Heart right ventricle (tissue), 16 donors: ENCODE measurements around the gene PTPRG. TPM values are rescaled to one million over a fixed set of nuclear protein-coding genes. Genes with fewer than 3 reads are reported as not detected.
A peak's percentile ranks its signal among the peaks of the same experiment; 100 is the strongest.

Source experiments
- ATAC-seq, 8 donors: fragments of 200-7000 bp; cut with Tn5 transposase; one replicate each; pipeline ENCODE4 v1.9.1; 2020; ENCODE audit warnings: mild to moderate bottlenecking in 8 of 8, moderate library complexity in 8 of 8, moderate number of reproducible peaks in 1 of 8
- DNase-seq, 2 donors: peaks; one replicate each; pipeline ENCODE4 v3.0.0-alpha.2; 2020
- H3K27ac ChIP-seq, 10 donors: fragments of 200-600 bp; sonication (generic) in 2 of 10; one replicate each; pipeline versions ENCODE4 v1.5.0 to v1.8.0; 2020 to 2022; ENCODE audit warnings: mild to moderate bottlenecking in 3 of 10
- H3K27me3 ChIP-seq, 7 donors: fragments of 200-600 bp; one replicate each; pipeline ENCODE4 v1.8.0; 2021 to 2022; ENCODE audit warnings: mild to moderate bottlenecking in 2 of 7
- H3K36me3 ChIP-seq, 9 donors: fragments of 200-600 bp; sonication (generic) in 1 of 9; one replicate each; pipeline versions ENCODE4 v1.5.0 to v1.8.0; 2020 to 2022; ENCODE audit warnings: mild to moderate bottlenecking in 2 of 9
- H3K4me1 ChIP-seq, 9 donors: fragments of 200-600 bp; sonication (generic) in 1 of 9; one replicate each; pipeline versions ENCODE4 v1.5.0 to v1.8.0; 2020 to 2022; ENCODE audit warnings: mild to moderate bottlenecking in 4 of 9
- H3K4me3 ChIP-seq, 10 donors: fragments of 200-600 bp; sonication (generic) in 2 of 10; one replicate each; pipeline versions ENCODE4 v1.5.0 to v1.8.0; 2020 to 2022; ENCODE audit warnings: mild to moderate bottlenecking in 7 of 10, moderate library complexity in 2 of 10
- H3K9me3 ChIP-seq, 11 donors: fragments of 200-600 bp in 10 of 11; sonication (generic) in 2 of 11; one replicate each; pipeline versions ENCODE4 v1.5.0 to v1.8.0; 2013 to 2022; ENCODE audit warnings: mild to moderate bottlenecking in 2 of 11, control low read depth in 1 of 11, moderate library complexity in 1 of 11
- CTCF ChIP-seq, 9 donors: fragments of 200-600 bp; sonication (generic) in 2 of 9; IDR thresholded peaks; one replicate each; pipeline versions ENCODE4 v1.5.0 to v1.8.0; 2021 to 2022; ENCODE audit warnings: antibody characterized with exemption in 9 of 9, mild to moderate bottlenecking in 5 of 9, moderate library complexity in 1 of 9
- WGBS, 2 donors: extraction: QIAGEN DNeasy Blood & Tissue Kit; methylation state at CpG; one replicate each; pipeline ENCODE4 v1.1.7; 2013; ENCODE audit warnings: inconsistent platforms in 1 of 2; 5-methylcytosine and 5-hydroxymethylcytosine counted together
- intact Hi-C, 10 donors: fragments of 100-400 bp; cut with DNase I; formaldehyde crosslinking; loops; one replicate each; pipeline versions ENCODE4 v1.11.1 to v1.14.2; 2022
- polyA plus RNA-seq, 2 donors: library from polyadenylated mRNA; stranded (reverse); fragments of 200-250 nt; gene quantifications; one replicate each; pipeline ENCODE4 v1.2.3, GENCODE V29; 2013
- total RNA-seq, 10 donors: library from RNA; stranded (reverse); fragmentation: NEBNext Ultra II Directional in 3 of 10; extraction: Animal tissue kit (Norgen Biotek cat#: 25700) in 3 of 10; gene quantifications; one replicate each; pipeline versions ENCODE4 v1.2.1 to v1.2.4, GENCODE V29; 2021 to 2023
- donor health status: Arrhythmogenic right ventricular cardiomyopathy.
- donor health status: ischemic (EF 13 %, LVEDD 7.1; RV severe dilation, severe dysfunction).
- donor health status: healthy with polysubstance abuse.
- donor health status: DM: no; HTN: yes; CAD: no.
- donor health status: DM: no; HTN: no; CAD: no.
- donor health status: ischemic (EF 25% LVEDD 6.9; RV normal size, moderate dysfunction).
- donor health status: ischemic (EF 25% LVEDD 5.7; RV mildly dilated, moderate dysfunction).
- donor health status: healthy.
- donor health status: DM: yes; HTN: yes; CAD: no.
- donor health status: Ischemic cardiomyopathy.
- donor health status: ischemic (EF 35%, LVEDD 5.7; RV mildly dilated, moderate dysfunction).
- donor health status: nonischemic (EF 11% LVEDD 7.7; RV severe dilation, severe dysfunction).
- donor health status: DM: yes; HTN: yes; CAD: no.
- donor health status: PGD.
- donor health status: ischemic (EF 29% LVEDD 5.4; RV normal size, mild dysfunction).
- donor health status: nonischemic (EF 23%, LVEDD 6.1; RV moderate dilation, normal function).

PTPRG gene
- total and polyA plus RNA-seq, 12 donors: 10.1 to 38.3 (median 32.6) TPM

- Histone ChIP-seq H3K4me1 (peaks cover 10 to 85% (median 58%) of the 10 kb centered on the region in 9 donors), H3K4me3 (no peak overlapping the region), H3K36me3 (no peaks in the 10 kb centered on the region), H3K27me3 (no peaks in the 10 kb centered on the region), H3K9me3 (peaks cover 0 to 10% (median 0%) of the 10 kb centered on the region in 11 donors), H3K27ac (no peak overlapping the region)
- peak in 2 of 8 donors; percentile 36 to 41 for ATAC-seq
- TF ChIP-seq CTCF (IDR thresholded peaks at IDR 0.05): no peak
- DNase-seq: no peak
- intact Hi-C loops: loop anchor here in 4 of 10 donors (5.0 to 10.0 kb wide), 3 partner anchors 57 to 150 kb away; no protein-coding TSS in a partner anchor
- WGBS, 2 donors: 88 to 94% methylated on average over 11 of the region's 11 CpGs
Observed at GRCh38 chr3:61574854-61575253, 13.5 kb downstream of the PTPRG start.

GRCh38 chr3:61575893-61576292 is 14.5 kb downstream of the PTPRG start:
- H3K27ac ChIP-seq: peak overlapping the region in 1 of 10 donors; percentile 8
- peaks cover 0 to 10% (median 0%) of the 10 kb centered on the region in 11 donors for H3K9me3 ChIP-seq
- no peak overlapping the region for H3K4me3 ChIP-seq
- intact Hi-C loops: loop anchor here in 3 of 10 donors (10.0 kb wide), 2 partner anchors 59 to 149 kb away; no protein-coding TSS in a partner anchor
- H3K4me1 ChIP-seq: peaks cover 9 to 81% (median 56%) of the 10 kb centered on the region in 9 donors
- no peaks in the 10 kb centered on the region for H3K36me3 ChIP-seq
- ATAC-seq (no peak), DNase-seq (no peak)
- 84 to 89% methylated on average over 4 of the region's 4 CpGs for WGBS, 2 donors
- no peak for TF ChIP-seq CTCF (IDR thresholded peaks at IDR 0.05)
- H3K27me3 ChIP-seq: no peaks in the 10 kb centered on the region

- intact Hi-C loops: loop anchor here in 3 of 10 donors (10.0 kb wide), 2 partner anchors 57 to 147 kb away; no protein-coding TSS in a partner anchor
- H3K9me3 ChIP-seq: peaks cover 0 to 10% (median 0%) of the 10 kb centered on the region in 11 donors
- H3K4me1 ChIP-seq: peaks cover 6 to 82% (median 58%) of the 10 kb centered on the region in 9 donors
- DNase-seq (no peak), ATAC-seq (no peak)
- no peak overlapping the region for H3K4me3 ChIP-seq
- no peaks in the 10 kb centered on the region for H3K36me3 ChIP-seq
- no peaks in the 10 kb centered on the region for H3K27me3 ChIP-seq
- H3K27ac ChIP-seq: no peak overlapping the region
- WGBS, 2 donors: 59 to 64% methylated on average over 3 of the region's 3 CpGs
- TF ChIP-seq CTCF (IDR thresholded peaks at IDR 0.05): no peak
Observed at GRCh38 chr3:61577760-61578159, 16.4 kb downstream of the PTPRG start.

GRCh38 chr3:61578667-61579367 is 17.4 kb downstream of the PTPRG start:
- DNase-seq (no peak), ATAC-seq (peak in 7 of 8 donors; percentile 6 to 43 (median 18))
- no peaks in the 10 kb centered on the region for H3K36me3 ChIP-seq
- TF ChIP-seq CTCF (IDR thresholded peaks at IDR 0.05): no peak
- no peak overlapping the region for H3K4me3 ChIP-seq
- 39 to 41% methylated on average over 8 of the region's 8 CpGs for WGBS, 2 donors
- H3K27ac ChIP-seq: peak overlapping the region in 2 of 10 donors; percentile 22 to 69
- H3K4me1 ChIP-seq: peaks cover 9 to 81% (median 67%) of the 10 kb centered on the region in 9 donors
- intact Hi-C loops: loop anchor here in 3 of 10 donors (10.0 kb wide), 2 partner anchors 56 to 146 kb away; no protein-coding TSS in a partner anchor
- H3K27me3 ChIP-seq: no peaks in the 10 kb centered on the region
- H3K9me3 ChIP-seq: peaks cover 0 to 10% (median 0%) of the 10 kb centered on the region in 11 donors
